Fibroblast of peridontal ligament (primary cell): ENCODE measurements around the gene KRT38.
"Not testable (repeated sequence)": the region's sequence is repeated elsewhere in the genome, so short reads cannot be mapped to it uniquely, and the experiment has no call there.

Source experiments
- DNase-seq: peaks from one replicate; pipeline ENCODE4 v3.0.0-alpha.2; 2010; ENCODE audit errors: extremely low read depth

The KRT38 gene

GRCh38 chr17:41462705-41463104 lies 21.9 kb upstream of the KRT38 start:
- no peak for DNase-seq

GRCh38 chr17:41457676-41458075 lies 16.9 kb upstream of the KRT38 start:
- peak; percentile 52 for DNase-seq

GRCh38 chr17:41456204-41456603 lies 15.4 kb upstream of the KRT38 start:
- no peak for DNase-seq

- peak; percentile 55 for DNase-seq
These were observed 14.5 kb upstream of the KRT38 start for GRCh38 chr17:41455236-41455635.

- DNase-seq = no peak
These were observed 12.3 kb upstream of the KRT38 start for GRCh38 chr17:41453066-41453465.

GRCh38 chr17:41452281-41452680 lies 11.5 kb upstream of the KRT38 start:
- no peak for DNase-seq

- DNase-seq = peak; percentile 38
These were observed 10.5 kb upstream of the KRT38 start for GRCh38 chr17:41451154-41451728.

GRCh38 chr17:41449008-41449407 lies 8.2 kb upstream of the KRT38 start:
- DNase-seq = no peak

- DNase-seq = peak; percentile 69
These were observed 7.7 kb upstream of the KRT38 start for GRCh38 chr17:41448506-41448905.

DNA sequence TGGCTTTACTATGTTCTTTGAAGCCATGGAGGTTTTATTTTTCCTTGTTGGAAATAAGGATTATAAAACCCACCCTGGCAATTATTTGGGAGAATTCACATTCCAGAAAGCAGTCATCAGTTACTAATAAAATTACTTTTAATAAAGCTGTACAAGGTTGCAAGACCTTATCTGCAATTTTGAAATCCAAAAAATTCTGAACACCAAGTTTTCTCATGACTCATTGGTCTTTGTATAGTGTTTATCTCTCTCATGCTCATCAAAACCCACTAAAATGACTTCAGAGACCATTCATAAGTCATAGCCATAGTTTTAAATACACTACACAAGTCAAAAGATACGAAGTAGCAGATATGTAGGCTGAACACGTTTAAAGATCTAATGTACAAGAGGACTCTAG lies 6.0 kb upstream of the KRT38 start:
- DNase-seq = peak; percentile 81

DNA sequence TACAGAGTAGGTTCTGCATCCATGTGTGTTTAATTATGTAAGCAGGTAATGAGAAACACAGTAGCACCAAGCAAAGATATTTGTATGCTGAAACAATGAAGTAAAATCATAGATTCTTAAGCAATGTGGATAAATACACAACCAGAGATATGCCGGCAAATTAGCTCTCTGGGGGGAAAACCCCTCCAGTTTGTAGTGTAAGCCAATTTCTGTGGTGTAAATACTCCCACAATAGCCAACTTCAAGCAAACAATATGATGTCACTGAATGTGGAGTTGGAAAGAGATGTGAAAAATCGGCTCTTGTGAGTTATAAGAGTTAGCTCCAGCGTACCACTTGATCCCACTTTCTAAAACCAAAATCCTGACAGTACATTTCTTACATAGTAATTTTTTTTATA lies 3.9 kb upstream of the KRT38 start:
- DNase-seq = peak; percentile 51

DNA sequence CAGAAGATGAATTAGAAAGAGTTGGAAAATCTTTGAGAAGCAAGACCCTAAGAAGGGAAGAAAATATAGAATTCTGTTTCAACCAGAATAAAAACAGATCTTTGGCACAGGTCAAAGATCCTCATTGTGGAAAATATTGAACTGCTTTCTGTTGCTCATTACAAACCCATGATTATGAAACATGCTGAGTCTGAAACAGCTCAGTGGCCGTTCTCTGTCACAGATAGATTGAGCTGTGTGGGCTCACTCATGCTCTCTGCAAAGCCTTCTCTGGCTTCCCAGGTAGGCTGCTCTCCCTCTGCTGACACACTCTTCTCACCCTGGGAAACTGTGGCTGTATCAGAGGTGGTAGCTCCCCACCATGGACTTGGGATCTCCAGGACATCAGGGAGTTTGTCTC lies 3.4 kb upstream of the KRT38 start:
- DNase-seq = peak; percentile 66

- peak; percentile 68 for DNase-seq
These were observed 2.0 kb upstream of the KRT38 start for GRCh38 chr17:41442739-41443138.

GRCh38 chr17:41439375-41439774 lies 1.4 kb downstream of the KRT38 start:
- no peak for DNase-seq

DNA sequence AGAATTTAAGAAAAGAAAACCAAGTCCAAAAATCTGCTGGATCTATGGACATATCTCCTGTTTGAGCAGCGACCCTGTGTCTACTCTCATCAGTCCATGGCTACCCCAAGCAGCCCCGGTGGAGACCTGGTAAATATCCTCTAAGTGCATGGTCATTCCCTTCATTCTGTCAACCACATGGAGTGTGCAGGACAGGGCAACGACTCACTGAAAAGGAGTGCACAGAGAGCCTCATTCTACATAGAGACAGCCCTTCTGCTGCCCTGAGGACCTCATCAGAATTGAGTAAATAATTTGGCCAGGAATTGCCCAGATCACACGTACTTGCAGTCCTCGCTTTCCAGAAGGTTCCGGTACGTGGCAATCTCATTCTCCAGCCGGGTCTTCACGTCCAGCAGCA lies 3.0 kb downstream of the KRT38 start:
- DNase-seq = no peak

DNA sequence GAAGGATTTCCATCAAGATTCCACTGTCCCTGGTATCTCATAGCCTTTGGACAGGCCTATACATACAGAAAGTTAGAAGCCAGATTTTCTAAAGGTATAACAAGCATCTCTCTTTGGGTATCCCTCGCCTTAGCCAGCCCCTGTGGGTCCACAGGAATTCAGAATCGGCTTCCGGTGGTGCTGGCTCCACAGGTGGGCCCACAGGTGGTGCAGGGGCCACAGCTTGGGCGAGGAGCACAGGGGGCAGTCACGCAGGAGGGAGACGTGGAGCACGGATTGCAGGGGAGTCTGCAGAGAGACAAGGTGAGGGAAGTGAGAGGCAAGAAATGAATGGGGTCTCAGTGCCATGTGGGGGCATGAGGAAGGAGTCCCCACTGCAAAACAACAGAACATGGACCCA lies 3.5 kb downstream of the KRT38 start:
- DNase-seq = no peak

- no peak for DNase-seq
These were observed 6.4 kb downstream of the KRT38 start for GRCh38 chr17:41434415-41434814.

GRCh38 chr17:41434005-41434404 lies 6.8 kb downstream of the KRT38 start:
- no peak for DNase-seq

DNA sequence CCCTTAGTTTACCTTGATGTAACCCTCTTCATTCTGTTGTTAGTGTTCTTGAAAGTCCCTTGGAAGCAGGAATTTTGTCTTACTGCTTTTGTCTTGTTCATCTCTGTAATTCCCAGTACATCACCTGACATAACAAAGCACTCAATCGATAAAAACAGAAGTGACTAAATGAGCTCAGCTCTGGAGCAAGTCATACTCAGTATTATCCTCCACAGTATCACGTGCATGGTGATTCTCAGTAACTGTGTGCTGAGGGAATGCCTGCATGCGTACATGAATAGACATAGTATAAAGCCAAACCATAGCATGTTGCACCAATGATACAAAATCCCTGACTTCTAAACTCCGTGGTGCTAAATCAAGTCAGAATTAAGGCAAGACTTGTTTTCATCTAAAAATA lies 7.2 kb downstream of the KRT38 start:
- no peak for DNase-seq

GRCh38 chr17:41430376-41430775 lies 10.4 kb downstream of the KRT38 start:
- not testable (repeated sequence) for DNase-seq

DNA sequence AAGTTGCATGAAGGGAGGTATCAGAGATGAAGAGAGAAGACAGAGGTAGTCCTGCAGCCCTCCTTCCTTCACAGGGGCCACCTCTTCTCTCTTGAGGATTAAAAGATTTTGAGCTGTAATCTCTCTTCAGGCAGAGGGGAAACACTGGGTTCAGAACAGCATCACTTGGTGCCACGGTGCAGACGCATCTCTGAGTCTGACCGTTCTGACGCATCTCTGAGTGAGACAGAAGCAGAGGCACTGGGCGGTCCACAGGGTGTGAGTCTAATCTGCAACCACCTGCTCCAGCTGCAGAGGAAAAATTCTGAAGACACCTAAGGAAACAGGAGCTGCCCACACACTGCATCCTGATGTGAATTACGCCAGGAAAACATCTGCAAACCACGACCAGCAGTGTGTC lies 11.1 kb downstream of the KRT38 start:
- no peak for DNase-seq

- DNase-seq = peak; percentile 65
These were observed 12.0 kb downstream of the KRT38 start for GRCh38 chr17:41428591-41429291.

GRCh38 chr17:41424111-41424635 lies 16.6 kb downstream of the KRT38 start, which contains the start of gene KRT37:
TSS of gene KRT37 (minus strand) at chr17:41424585. CDS start at chr17:41424523, 62 bp downstream.
- DNase-seq = no peak
